SK-N-SH treated with all-trans-retinoic acid at 6 μM for 48 hours (cell line): ENCODE measurements around the gene DNAJC30.

ENCODE experiments used
- ATAC-seq: fragments of 200-7000 bp; cut with Tn5 transposase; 3 replicates; pipeline ENCODE4 v1.9.1; 2020; ENCODE audit warnings: mild to moderate bottlenecking, moderate library complexity
- CSDC2 ChIP-seq: fragments of 250-450 bp; sonication (Bioruptor Pico); IDR thresholded peaks from 2 replicates; pipeline ENCODE4 v1.5.0; 2020; ENCODE audit warnings: mild to moderate bottlenecking, moderate library complexity
- ESRRG ChIP-seq: fragments of 250-450 bp; sonication (Bioruptor Pico); IDR thresholded peaks from 2 replicates; pipeline ENCODE4 v1.6.1; 2021; ENCODE audit warnings: mild to moderate bottlenecking
- ISL1 ChIP-seq: fragments of 250-450 bp; sonication (Bioruptor Pico); IDR thresholded peaks from 2 replicates; pipeline ENCODE4 v2.1.2; 2022; ENCODE audit warnings: mild to moderate bottlenecking, moderate library complexity
- OSR1 ChIP-seq: fragments of 250-450 bp; sonication (Bioruptor Pico); IDR thresholded peaks from 2 replicates; pipeline ENCODE4 v1.8.0; 2022; ENCODE audit warnings: moderate library complexity, mild to moderate bottlenecking, inconsistent platforms
- PATZ1 ChIP-seq: fragments of 250-450 bp; sonication (Bioruptor Pico); IDR thresholded peaks from 2 replicates; pipeline ENCODE4 v1.8.0; 2020; ENCODE audit warnings: mild to moderate bottlenecking, moderate library complexity, borderline replicate concordance
- PPARA ChIP-seq: fragments of 250-450 bp; sonication (Bioruptor Pico); IDR thresholded peaks from 2 replicates; pipeline ENCODE4 v1.5.0; 2020; ENCODE audit warnings: mild to moderate bottlenecking, borderline replicate concordance
- SNAI2 ChIP-seq: fragments of 250-450 bp; sonication (Bioruptor Pico); IDR thresholded peaks from 2 replicates; pipeline ENCODE4 v1.5.0; 2020; ENCODE audit warnings: mild to moderate bottlenecking, moderate library complexity
- TCF4 ChIP-seq: fragments of 250-450 bp; sonication (Bioruptor Pico); IDR thresholded peaks from 2 replicates; pipeline ENCODE4 v1.8.0; 2021; ENCODE audit warnings: mild to moderate bottlenecking, moderate library complexity, borderline replicate concordance
- TSHZ2 ChIP-seq: fragments of 250-450 bp; sonication (Bioruptor Pico); IDR thresholded peaks from 2 replicates; pipeline ENCODE4 v1.5.0; 2020; ENCODE audit warnings: mild to moderate bottlenecking, moderate library complexity
- ZC3H10 ChIP-seq: fragments of 250-450 bp; sonication (Bioruptor Pico); IDR thresholded peaks from 2 replicates; pipeline ENCODE4 v1.5.1; 2021; ENCODE audit warnings: mild to moderate bottlenecking, moderate library complexity
- ZFP3 ChIP-seq: fragments of 250-450 bp; sonication (Bioruptor Pico); IDR thresholded peaks from 2 replicates; pipeline ENCODE4 v1.5.0; 2020; ENCODE audit warnings: mild to moderate bottlenecking, moderate library complexity
- ZFP30 ChIP-seq: fragments of 450-650 bp; formaldehyde crosslinking; IDR thresholded peaks from 2 replicates; pipeline ENCODE4 v1.5.0; 2022; ENCODE audit warnings: mild to moderate bottlenecking, moderate library complexity
- ZNF565 ChIP-seq: fragments of 450-650 bp; formaldehyde crosslinking; conservative IDR thresholded peaks from 2 replicates; pipeline ENCODE4 v1.5.0; 2020; ENCODE audit warnings: low read depth, mild to moderate bottlenecking, moderate library complexity
- TF ChIP-seq, protein P1 (sequence below): fragments of 250-450 bp; sonication (Bioruptor Pico); IDR thresholded peaks from 2 replicates; pipeline ENCODE4 v1.8.0; 2021; ENCODE audit warnings: low read depth, mild to moderate bottlenecking, moderate library complexity, borderline replicate concordance
- TF ChIP-seq, protein P2 (sequence below): fragments of 250-450 bp; sonication (Bioruptor Pico); IDR thresholded peaks from 2 replicates; pipeline ENCODE4 v1.5.1; 2020; ENCODE audit warnings: low read depth, mild to moderate bottlenecking, moderate library complexity

Gene DNAJC30

GRCh38 chr7:73698410-73698809 lies 15.2 kb upstream of the DNAJC30 start:
- no peak for TF ChIP-seq ZFP30 (CRISPR knock-in tag)
- TF ChIP-seq ISL1 (CRISPR knock-in tag): no peak
- TF ChIP-seq PPARA (CRISPR knock-in tag): no peak
- TF ChIP-seq, protein P1, sequence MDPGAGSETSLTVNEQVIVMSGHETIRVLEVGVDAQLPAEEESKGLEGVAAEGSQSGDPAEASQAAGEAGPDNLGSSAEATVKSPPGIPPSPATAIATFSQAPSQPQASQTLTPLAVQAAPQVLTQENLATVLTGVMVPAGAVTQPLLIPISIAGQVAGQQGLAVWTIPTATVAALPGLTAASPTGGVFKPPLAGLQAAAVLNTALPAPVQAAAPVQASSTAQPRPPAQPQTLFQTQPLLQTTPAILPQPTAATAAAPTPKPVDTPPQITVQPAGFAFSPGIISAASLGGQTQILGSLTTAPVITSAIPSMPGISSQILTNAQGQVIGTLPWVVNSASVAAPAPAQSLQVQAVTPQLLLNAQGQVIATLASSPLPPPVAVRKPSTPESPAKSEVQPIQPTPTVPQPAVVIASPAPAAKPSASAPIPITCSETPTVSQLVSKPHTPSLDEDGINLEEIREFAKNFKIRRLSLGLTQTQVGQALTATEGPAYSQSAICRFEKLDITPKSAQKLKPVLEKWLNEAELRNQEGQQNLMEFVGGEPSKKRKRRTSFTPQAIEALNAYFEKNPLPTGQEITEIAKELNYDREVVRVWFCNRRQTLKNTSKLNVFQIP: no peak
- TF ChIP-seq OSR1 (CRISPR knock-in tag): no peak
- no peak for TF ChIP-seq ZC3H10
- no peak for TF ChIP-seq PATZ1 (CRISPR knock-in tag)
- no peak for TF ChIP-seq ZNF565
- TF ChIP-seq ESRRG (CRISPR knock-in tag): no peak
- no peak for TF ChIP-seq SNAI2
- TF ChIP-seq ZFP3 (CRISPR knock-in tag): no peak
- no peak for TF ChIP-seq TSHZ2 (CRISPR knock-in tag)
- TF ChIP-seq, protein P2, sequence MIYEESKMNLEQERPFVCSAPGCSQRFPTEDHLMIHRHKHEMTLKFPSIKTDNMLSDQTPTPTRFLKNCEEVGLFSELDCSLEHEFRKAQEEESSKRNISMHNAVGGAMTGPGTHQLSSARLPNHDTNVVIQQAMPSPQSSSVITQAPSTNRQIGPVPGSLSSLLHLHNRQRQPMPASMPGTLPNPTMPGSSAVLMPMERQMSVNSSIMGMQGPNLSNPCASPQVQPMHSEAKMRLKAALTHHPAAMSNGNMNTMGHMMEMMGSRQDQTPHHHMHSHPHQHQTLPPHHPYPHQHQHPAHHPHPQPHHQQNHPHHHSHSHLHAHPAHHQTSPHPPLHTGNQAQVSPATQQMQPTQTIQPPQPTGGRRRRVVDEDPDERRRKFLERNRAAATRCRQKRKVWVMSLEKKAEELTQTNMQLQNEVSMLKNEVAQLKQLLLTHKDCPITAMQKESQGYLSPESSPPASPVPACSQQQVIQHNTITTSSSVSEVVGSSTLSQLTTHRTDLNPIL (CRISPR knock-in tag): no peak
- no peak for ATAC-seq

DNA sequence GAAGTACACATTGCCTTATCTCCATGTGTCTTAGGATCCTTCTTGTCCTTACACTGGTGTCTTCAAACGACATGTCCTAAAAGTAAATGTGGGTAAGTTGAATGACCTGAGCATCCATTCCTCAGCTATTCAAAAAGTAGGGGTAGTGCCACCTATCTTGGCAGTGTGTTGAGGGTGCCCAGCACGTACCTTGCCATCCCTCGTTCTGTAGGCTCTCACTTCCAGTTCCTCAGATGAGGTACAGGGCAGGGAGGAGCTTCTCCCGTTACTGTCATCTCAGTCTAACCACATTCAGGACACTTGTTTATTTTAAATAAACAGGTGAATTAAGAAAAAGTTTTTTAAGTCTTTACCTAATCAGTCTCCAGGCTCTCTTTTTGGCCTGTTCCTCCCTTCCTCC lies 13.1 kb upstream of the DNAJC30 start:
- no peak for ATAC-seq
- TF ChIP-seq SNAI2 (no peak), ESRRG (CRISPR knock-in tag) (no peak), PPARA (CRISPR knock-in tag) (no peak), TSHZ2 (CRISPR knock-in tag) (no peak), ISL1 (CRISPR knock-in tag) (no peak), TCF4 (CRISPR knock-in tag) (no peak), ZFP3 (CRISPR knock-in tag) (no peak), PATZ1 (CRISPR knock-in tag) (no peak)
- TF ChIP-seq, protein P1: no peak

- ATAC-seq: no peak
- no peak for TF ChIP-seq CSDC2 (CRISPR knock-in tag)
- no peak for TF ChIP-seq ISL1 (CRISPR knock-in tag)
- TF ChIP-seq, all 23 proteins: peak for 0
Measured at GRCh38 chr7:73690646-73691045, 7.4 kb upstream of the DNAJC30 start.
